Measurements from ENCODE around the gene HBE1. TPM values are rescaled to one million over a fixed set of nuclear protein-coding genes. Genes with fewer than 3 reads are reported as not detected.

HBE1 gene
- total and polyA plus RNA-seq, 9 of the 15 experiments (the other 6 are each of a cell fraction or from before 2014, with no cell fraction given), result 612 to 10,250 (median 2,181) TPM

DNA sequence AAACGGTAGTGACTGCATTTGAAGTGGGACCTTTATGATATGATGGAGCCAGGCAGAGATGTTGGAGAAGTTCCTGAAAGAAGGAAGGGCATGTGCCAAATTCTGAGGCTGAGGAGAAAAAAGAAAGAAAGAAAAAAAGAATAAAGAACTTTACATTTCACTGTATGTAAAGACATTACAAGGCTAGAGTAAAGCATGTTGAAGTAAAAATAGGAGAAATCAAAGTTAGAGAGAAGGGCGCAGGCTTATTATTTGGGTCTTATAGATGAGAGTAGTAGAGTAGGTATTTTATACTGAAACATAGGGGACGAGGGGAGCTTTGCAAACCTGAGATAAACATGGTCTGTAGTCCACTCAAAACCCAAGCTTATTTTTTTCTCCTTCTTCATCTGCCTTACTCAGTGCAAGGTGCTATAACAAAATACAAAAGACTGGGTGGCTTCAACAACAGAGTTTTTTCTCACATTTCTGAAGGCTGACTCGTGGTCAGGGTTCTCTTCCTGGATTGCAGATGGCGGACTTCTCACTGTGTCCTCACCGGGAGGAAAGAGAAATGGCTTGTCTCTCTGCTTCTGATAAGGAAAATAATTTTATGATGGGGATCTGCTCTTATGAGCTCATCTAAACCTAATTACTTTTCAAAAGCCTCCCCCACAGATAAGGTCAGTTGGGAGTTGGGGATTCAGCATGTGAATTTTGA, 22.8 kb downstream of the HBE1 start (continued):
- TF ChIP-seq, protein P1, sequence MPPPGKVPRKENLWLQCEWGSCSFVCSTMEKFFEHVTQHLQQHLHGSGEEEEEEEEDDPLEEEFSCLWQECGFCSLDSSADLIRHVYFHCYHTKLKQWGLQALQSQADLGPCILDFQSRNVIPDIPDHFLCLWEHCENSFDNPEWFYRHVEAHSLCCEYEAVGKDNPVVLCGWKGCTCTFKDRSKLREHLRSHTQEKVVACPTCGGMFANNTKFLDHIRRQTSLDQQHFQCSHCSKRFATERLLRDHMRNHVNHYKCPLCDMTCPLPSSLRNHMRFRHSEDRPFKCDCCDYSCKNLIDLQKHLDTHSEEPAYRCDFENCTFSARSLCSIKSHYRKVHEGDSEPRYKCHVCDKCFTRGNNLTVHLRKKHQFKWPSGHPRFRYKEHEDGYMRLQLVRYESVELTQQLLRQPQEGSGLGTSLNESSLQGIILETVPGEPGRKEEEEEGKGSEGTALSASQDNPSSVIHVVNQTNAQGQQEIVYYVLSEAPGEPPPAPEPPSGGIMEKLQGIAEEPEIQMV (tag; conservative IDR thresholded peaks at IDR 0.05; ENCODE audit: low read depth), result no peak
- TF ChIP-seq ZBED1 (IDR thresholded peaks at IDR 0.05), result no peak
- no peak for TF ChIP-seq SAFB2 (IDR thresholded peaks at IDR 0.05; ENCODE audit: borderline replicate concordance, low read depth, low read length, severe bottlenecking)
- no peak for TF ChIP-seq NR0B1 (IDR thresholded peaks at IDR 0.05; ENCODE audit: partially characterized antibody)
- no peak for TF ChIP-seq FOS (IDR thresholded peaks at IDR 0.05; ENCODE audit: extremely low read depth, insufficient read length)
- TF ChIP-seq ARID4B (CRISPR knock-in tag; IDR thresholded peaks at IDR 0.05), result no peak
- TF ChIP-seq ZNF436 (CRISPR knock-in tag; IDR thresholded peaks at IDR 0.05), result 0 out of 2 replicates have a peak, but pooled peaks have one; percentile 2
- TF ChIP-seq PHB (CRISPR knock-in tag; IDR thresholded peaks at IDR 0.05), result no peak
- no peak for TF ChIP-seq C11orf30 (IDR thresholded peaks at IDR 0.05; ENCODE audit: low read depth)
- TF ChIP-seq, protein P2, sequence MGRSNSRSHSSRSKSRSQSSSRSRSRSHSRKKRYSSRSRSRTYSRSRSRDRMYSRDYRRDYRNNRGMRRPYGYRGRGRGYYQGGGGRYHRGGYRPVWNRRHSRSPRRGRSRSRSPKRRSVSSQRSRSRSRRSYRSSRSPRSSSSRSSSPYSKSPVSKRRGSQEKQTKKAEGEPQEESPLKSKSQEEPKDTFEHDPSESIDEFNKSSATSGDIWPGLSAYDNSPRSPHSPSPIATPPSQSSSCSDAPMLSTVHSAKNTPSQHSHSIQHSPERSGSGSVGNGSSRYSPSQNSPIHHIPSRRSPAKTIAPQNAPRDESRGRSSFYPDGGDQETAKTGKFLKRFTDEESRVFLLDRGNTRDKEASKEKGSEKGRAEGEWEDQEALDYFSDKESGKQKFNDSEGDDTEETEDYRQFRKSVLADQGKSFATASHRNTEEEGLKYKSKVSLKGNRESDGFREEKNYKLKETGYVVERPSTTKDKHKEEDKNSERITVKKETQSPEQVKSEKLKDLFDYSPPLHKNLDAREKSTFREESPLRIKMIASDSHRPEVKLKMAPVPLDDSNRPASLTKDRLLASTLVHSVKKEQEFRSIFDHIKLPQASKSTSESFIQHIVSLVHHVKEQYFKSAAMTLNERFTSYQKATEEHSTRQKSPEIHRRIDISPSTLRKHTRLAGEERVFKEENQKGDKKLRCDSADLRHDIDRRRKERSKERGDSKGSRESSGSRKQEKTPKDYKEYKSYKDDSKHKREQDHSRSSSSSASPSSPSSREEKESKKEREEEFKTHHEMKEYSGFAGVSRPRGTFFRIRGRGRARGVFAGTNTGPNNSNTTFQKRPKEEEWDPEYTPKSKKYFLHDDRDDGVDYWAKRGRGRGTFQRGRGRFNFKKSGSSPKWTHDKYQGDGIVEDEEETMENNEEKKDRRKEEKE (IDR thresholded peaks at IDR 0.05; ENCODE audit: borderline replicate concordance in 1 of 2, control insufficient read depth in 1 of 2, low read depth in 2 of 2, low read length in 1 of 2), result peak in 1 of 2 experiments; percentile 3; a peak in 1 of 4 replicates
- TF ChIP-seq GABPB2 (CRISPR knock-in tag; conservative IDR thresholded peaks at IDR 0.05), result no peak
- TF ChIP-seq DMBX1 (CRISPR knock-in tag; IDR thresholded peaks at IDR 0.05; ENCODE audit: borderline replicate concordance), result 0 out of 2 replicates have a peak, but pooled peaks have one; percentile 44
- TF ChIP-seq SMAD2 (IDR thresholded peaks at IDR 0.05; ENCODE audit: low read depth, low read length), result no peak
- no peak for TF ChIP-seq HNRNPL (IDR thresholded peaks at IDR 0.05; ENCODE audit: low read depth, low read length)
- TF ChIP-seq KLF10 (CRISPR knock-in tag; IDR thresholded peaks at IDR 0.05), result no peak
- TF ChIP-seq RAD21 (CRISPR knock-in tag; conservative IDR thresholded peaks at IDR 0.05 in 1 of 2, IDR thresholded peaks at IDR 0.05 in 1 of 2), result no peak
- TF ChIP-seq ELF1 (tag; IDR thresholded peaks at IDR 0.05), result 0 out of 2 replicates have a peak, but pooled peaks have one; percentile 21

Data from K562 (cell line).